Activated T-cell treated with anti-CD3 and anti-CD28 coated beads for 4 hours (primary cell): ENCODE results near the gene GEMIN8.

Experiments
- DNase-seq: peaks from one replicate; pipeline ENCODE4 v3.0.0-alpha.2; 2020

The GEMIN8 gene

GRCh38 chrX:14029425-14030173, at the start of gene GEMIN8:
Gene GEMIN8 (minus strand): TSS chrX:14029892. CDS start chrX:14021478, 8,414 bp downstream.
- DNase-seq, result peak; percentile 72

DNA sequence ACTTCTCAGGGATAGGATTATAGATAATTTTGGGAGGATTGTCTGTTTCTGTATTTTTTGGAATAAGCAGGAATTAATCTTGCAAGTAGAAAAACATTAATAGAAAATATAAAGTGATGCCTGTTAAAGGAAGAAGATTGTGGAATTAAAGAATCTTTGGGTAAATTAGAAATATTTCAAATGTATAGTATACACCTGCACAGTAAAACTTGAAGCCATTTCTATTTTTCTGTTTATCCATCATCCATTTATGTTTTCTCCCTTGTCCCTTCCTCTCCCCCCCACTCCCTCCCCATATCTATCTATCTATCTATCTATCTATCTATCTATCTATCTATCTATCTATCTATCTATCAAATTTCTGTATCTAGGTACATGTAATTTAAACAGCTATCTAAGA, 46.9 kb upstream of the GEMIN8 start:
- no peak for DNase-seq

- DNase-seq, result no peak
Measured at GRCh38 chrX:14073556-14073955, 43.9 kb upstream of the GEMIN8 start.

- DNase-seq, result no peak
Measured at GRCh38 chrX:14073071-14073470, 43.4 kb upstream of the GEMIN8 start.

- no peak for DNase-seq
Measured at GRCh38 chrX:14065800-14066199, 36.1 kb upstream of the GEMIN8 start.

- DNase-seq, result no peak
Measured at GRCh38 chrX:14064626-14065432, 35.1 kb upstream of the GEMIN8 start.

- no peak for DNase-seq
Measured at GRCh38 chrX:14062524-14062923, 32.8 kb upstream of the GEMIN8 start.

GRCh38 chrX:14056206-14056605, 26.5 kb upstream of the GEMIN8 start:
- no peak for DNase-seq

GRCh38 chrX:14051416-14051815, 21.7 kb upstream of the GEMIN8 start:
- no peak for DNase-seq

DNA sequence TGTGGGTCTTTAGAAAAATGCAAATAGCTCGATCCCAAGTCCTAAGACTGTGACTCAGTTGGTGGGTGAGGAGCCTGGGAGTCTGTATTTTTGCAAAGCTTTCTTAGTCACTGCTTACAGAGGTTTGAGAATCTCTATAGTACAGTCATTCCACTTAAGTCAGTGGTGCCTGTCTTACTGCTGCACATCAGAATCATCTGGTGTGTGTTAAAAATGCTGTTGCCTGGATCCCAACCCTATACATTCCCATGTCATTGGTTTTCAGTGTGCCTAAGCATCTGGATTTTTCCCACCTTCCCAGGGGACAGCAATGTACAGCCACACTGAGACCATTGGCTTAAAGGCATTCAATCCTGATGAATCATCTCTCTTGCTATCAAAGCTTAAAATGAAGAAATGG, 21.0 kb upstream of the GEMIN8 start:
- DNase-seq, result no peak

- no peak for DNase-seq
Measured at GRCh38 chrX:14043209-14043608, 13.5 kb upstream of the GEMIN8 start.

GRCh38 chrX:14039344-14039743, 9.7 kb upstream of the GEMIN8 start:
- peak; percentile 41 for DNase-seq

DNA sequence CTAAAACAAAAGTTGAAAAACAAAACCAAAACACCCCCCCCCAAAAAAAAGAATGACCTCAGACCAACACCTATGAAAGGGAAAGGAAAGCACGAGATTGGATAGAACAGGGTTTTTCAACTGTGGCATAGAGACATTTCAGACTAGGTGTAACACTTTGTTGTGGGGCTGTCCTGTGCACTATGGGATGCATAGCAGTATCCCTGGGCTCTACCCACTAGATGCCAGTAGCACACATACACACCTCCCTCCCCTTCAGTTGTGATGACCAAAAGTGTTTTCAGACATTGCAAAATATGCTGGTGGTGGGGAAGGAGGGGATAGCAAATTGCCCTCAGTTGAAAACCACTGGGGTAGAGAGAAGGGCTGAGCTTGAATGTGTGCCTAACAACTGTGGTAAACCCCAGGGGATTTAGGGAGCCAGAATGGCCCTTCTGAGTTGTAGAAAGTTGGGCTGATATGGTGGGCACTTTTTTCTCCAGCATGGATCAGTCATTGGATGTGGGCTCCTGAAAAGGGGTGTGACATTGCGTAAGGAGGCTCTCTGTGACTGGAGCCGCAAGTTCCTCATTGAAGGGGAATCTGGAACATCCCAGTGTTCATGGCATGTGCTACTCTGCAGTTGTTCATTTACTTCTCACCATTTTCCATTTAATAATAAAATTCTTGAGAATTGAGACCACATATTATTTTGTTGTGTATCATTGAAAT, 8.8 kb upstream of the GEMIN8 start:
- DNase-seq, result no peak

GRCh38 chrX:14032406-14032805, 2.7 kb upstream of the GEMIN8 start:
- peak; percentile 48 for DNase-seq

DNA sequence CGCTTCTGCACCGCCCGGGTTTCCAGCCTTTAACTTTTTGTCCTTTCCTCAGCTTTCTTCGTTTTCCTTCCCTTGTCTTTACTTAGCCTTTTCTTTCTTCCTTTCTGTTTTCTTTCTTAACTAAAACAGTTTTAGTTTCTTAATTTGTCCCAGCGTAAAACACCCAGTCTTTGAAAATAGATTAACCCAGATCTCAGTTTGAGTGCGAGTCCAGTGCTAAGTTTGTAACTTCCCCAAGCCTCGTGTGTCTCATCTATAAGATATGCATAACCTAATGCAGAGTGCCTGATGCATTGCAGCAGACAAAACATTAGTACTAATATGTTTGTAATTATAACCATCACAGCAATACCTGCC, 460 bp upstream of the GEMIN8 start:
- no peak for DNase-seq

DNA sequence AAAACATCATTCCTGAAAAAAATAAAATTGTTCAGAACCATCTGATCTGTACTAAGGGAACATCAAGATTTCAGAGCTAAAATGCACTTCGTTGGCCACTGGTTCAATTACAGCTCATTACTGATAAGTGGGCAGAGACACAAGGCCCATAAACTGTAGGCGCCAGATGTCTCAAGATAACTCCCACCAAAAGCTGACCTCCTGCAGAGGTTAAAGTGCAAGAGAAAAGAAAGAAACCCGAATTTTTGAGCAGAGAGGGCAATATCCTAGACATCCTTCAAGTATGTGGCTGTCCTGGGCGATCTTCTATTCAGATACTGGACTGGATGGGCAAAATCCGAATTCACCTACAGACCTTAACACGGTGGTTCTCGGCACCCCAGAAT, 660 bp downstream of the GEMIN8 start:
- DNase-seq, result no peak

DNA sequence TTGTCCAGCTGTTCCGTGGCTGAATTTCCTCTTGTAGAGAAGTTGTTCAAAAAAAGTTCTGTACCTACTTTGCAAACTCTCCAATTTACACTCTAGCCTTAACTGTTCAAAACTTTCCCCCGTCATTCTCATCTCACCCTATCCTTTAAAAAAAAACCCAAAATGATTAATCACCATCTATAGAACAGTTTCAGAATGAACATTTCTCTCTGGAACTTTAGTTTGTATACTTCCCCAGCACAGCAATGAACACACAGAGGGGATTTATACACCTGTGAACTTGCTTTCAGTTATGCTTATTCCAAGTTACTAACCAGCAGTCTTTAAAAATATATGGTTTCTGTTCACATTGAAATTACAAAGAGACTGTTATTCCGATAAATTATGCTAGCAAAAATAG, 1.2 kb downstream of the GEMIN8 start:
- no peak for DNase-seq

- DNase-seq, result no peak
Measured at GRCh38 chrX:14027511-14028019, 2.1 kb downstream of the GEMIN8 start.

- no peak for DNase-seq
Measured at GRCh38 chrX:14027036-14027435, 2.7 kb downstream of the GEMIN8 start.

DNA sequence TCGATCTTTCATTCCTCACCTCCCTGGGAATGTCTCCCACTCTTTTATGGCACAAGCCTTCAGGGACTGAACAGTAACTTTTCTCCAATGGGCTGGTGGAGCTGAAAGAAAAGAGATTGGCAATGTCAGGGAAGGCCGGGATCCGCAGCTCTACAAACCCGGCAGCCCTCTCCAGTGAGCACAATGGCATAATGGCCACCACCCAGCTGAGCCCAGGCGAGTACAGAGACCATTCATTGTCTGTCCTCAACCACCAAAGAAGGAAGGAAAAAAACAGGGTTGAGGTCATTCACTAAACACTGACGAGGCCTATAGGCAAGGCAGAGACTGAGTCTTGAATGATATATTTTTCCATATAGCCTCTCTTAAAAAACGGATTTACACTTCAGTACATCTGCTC, 3.6 kb downstream of the GEMIN8 start:
- no peak for DNase-seq

GRCh38 chrX:14022019-14022418, 7.7 kb downstream of the GEMIN8 start:
- DNase-seq, result no peak

DNA sequence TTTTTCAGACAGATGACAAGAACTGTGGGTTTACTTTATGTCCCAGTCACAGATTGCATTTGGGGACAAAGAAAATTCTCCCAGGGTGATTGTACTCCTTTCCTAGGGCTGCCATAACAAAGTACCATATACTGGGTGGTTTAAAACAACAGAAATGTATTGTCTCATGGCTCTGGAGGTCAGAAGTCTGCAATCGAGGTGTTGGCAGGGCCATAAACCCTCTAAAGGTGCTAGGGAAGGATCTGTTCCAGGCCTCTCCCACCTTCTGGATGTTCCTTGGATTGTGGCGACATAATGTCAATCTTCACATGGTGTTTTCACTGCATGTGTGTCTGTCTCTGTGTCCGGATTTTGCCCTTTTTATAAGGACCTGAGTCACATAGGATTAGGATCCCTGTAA, 12.3 kb downstream of the GEMIN8 start:
- no peak for DNase-seq

DNA sequence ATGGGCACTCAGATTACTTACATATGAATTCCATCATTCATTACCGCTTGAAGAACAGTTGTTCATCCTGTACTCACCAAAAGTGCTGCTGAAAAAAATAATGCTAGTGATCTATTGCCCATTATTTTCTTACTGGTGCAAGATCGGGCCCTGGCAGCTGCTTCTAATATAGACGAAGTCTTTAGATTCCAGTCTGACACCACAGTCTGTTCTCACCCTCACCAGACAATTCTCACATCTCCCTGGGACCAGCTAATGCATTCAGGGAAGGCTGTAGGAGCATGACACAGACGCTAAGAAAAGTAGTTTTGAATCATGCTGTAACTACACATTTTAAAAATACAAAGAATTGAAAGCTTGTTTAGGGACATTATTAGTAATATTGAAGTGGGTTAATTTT, 13.8 kb downstream of the GEMIN8 start:
- no peak for DNase-seq

DNA sequence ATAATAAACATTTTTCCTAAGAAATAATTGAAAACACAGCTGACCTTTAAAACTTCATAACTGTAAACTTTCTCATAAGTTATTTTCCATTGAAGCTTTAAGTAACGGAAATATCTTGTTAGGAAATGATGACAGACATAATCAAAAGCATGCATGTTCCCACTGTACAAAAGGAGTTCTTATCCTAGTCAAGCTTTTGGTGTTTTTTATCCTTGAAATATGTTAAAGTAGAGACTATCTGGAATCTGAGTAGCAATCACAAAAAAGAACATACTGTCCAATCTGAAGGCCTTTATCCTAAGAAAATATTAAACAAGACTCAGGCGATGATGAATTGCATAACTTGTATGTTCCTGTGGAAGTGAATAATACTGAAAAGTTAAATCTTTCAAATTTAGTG, 14.4 kb downstream of the GEMIN8 start:
- no peak for DNase-seq
